AG04449 (cell line): ENCODE results near the gene IL1R2.

Experiments used
- CTCF ChIA-PET: fragments of 350-600 bp; formaldehyde crosslinking; extraction: SDS; loops from one replicate; lab custom pipeline; 2021; ENCODE audit warnings: antibody characterized with exemption; lab: Yijun Ruan, JAX
- POLR2A ChIA-PET: fragments of 400-600, 350-600 bp; formaldehyde crosslinking; extraction: SDS; loops from one replicate; lab custom pipeline; 2020; ENCODE audit warnings: antibody characterized with exemption, inconsistent platforms; lab: Yijun Ruan, JAX
- DNase-seq: peaks from one replicate; pipeline ENCODE4 v3.0.0-alpha.2; 2010; ENCODE audit warnings: low read depth, low spot score
- H3K4me3 ChIP-seq: 2 replicates; pipeline ENCODE4 v1.5.1; 2011; ENCODE audit warnings: low read depth, mild to moderate bottlenecking, control low read depth, low read length
- CTCF ChIP-seq: IDR thresholded peaks from one replicate; pipeline ENCODE4 v1.5.1; 2011; ENCODE audit warnings: mild to moderate bottlenecking, moderate library complexity, low read length, control low read depth, inconsistent platforms; ENCODE audit not compliant: insufficient read depth; ENCODE audit errors: missing control alignments

IL1R2 gene

GRCh38 chr2:101988541-101988940, 3.2 kb upstream of the IL1R2 start:
- H3K4me3 ChIP-seq, result no peak overlapping the region
- no peak for DNase-seq
- CTCF ChIA-PET, result interaction anchor here (1.1 to 2.6 kb wide), 5 partner anchors 16 to 454 kb away, joined by 3 to 10 read pairs (median 3); no protein-coding TSS in a partner anchor
- no peak for TF ChIP-seq CTCF
- POLR2A ChIA-PET, result no interaction called here

DNA sequence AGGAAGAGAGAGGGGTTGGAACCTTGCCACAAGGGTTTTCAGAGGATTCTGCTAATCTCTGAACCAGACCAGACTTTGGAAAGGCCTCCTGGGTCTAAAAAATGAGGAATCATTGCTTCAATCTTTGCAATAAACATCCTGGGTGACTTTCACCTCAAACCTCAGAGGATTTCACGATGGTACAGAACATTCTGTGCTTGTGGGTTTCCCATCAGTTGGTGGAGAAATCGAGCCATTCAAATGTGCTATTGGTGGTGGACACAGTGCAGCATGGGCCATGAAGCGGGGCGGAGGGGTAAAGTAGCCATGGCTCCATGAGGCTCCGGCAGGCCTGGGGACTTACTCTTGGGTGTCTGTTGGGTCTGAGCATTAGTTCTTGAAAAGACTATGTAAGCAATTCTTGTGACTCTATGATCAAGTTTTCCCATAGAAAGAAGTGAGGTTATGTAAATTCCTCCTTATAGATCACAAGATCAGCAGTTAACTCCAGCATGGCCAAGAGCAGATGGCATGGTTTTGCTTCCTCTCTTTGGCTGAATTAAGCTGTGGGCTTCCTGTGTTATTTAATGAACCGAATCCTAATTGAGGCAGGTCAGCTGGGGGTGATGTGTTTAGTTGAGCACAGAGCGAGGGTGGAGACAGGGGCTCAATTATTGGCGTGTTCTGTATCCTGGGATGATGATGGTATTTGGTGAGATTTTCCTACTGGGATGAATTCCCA, 1.9 kb upstream of the IL1R2 start:
- ChIA-PET POLR2A (no interaction called here), CTCF (interaction anchor here (1.1 kb wide), 1 partner anchor 106 kb away, joined by 3 read pairs; no protein-coding TSS in a partner anchor)
- no peak for TF ChIP-seq CTCF
- H3K4me3 ChIP-seq, result no peak overlapping the region
- no peak for DNase-seq

DNA sequence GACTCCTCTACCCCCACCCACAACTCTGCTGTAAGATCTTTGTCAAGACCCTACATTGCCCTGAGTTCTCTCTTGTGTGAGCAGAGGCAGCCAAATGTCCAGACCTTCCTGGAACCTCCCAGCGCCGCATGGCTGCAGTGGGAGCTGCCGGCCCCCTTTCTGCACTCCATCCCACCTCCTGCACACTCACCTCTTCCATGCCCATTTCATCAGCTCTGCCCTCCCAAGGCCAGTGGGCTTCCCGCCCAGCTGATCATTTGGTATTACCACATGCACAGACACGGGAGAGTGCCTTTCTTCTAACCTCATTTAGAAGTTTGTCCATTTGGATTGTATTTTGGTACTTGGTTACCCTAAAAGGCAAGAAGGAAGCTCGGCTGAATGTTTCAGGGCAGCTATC, 2.0 kb downstream of the IL1R2 start:
- no peak for TF ChIP-seq CTCF
- ChIA-PET CTCF (interaction anchor here (1.4 to 5.3 kb wide), 3 partner anchors 9 to 26 kb away, joined by 4 to 41 read pairs (median 7); no protein-coding TSS in a partner anchor), POLR2A (no interaction called here)
- H3K4me3 ChIP-seq, result no peak overlapping the region
- DNase-seq, result no peak

- ChIA-PET POLR2A (no interaction called here), CTCF (interaction anchor here (0.7 to 5.3 kb wide), 3 partner anchors 11 to 25 kb away, joined by 3 to 41 read pairs (median 4); no protein-coding TSS in a partner anchor)
- no peak for DNase-seq
- no peak overlapping the region for H3K4me3 ChIP-seq
- no peak for TF ChIP-seq CTCF
Observed at GRCh38 chr2:101995019-101995418, 3.3 kb downstream of the IL1R2 start.

DNA sequence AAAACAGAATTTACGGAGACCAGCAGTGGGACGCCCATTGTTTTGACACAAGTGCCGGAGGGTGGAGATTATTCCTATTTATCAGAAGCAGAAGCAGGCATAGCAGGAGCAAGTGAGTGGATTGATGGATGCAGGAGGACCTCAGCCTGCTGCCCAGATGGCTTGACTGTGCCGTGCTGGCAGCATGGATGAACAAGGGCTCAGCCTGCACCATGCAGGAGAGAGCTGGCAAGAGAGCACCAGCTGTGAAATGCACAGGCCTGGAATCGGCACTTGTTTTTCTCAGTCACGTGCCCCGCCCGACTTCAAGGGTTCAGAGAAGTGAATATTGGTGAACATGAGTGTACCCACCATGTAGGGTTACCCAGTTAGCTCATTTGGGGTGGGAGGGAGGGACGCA, 4.0 kb downstream of the IL1R2 start:
- CTCF ChIA-PET, result interaction anchor here (5.3 kb wide), 1 partner anchor 11 kb away, joined by 41 read pairs; no protein-coding TSS in a partner anchor
- POLR2A ChIA-PET, result interaction anchor here (0.6 kb wide), 1 partner anchor 854 kb away, joined by 3 read pairs; no protein-coding TSS in a partner anchor
- H3K4me3 ChIP-seq, result no peak overlapping the region
- DNase-seq, result no peak
- no peak for TF ChIP-seq CTCF

GRCh38 chr2:101998556-101998895, 6.8 kb downstream of the IL1R2 start:
- no peak overlapping the region for H3K4me3 ChIP-seq
- ChIA-PET POLR2A (no interaction called here), CTCF (interaction anchor here (1.8 to 4.1 kb wide), 3 partner anchors 9 to 242 kb away, joined by 11 to 29 read pairs (median 16); no protein-coding TSS in a partner anchor)
- no peak for DNase-seq
- TF ChIP-seq CTCF, result no peak
